Bronchial epithelial cell (primary cell): ENCODE measurements around the gene NAP1L4. TPM values are rescaled to one million over a fixed set of nuclear protein-coding genes. Genes with fewer than 3 reads are reported as not detected.

ENCODE experiments used
- DNase-seq: peaks from one replicate; pipeline ENCODE4 v3.0.0-alpha.2; 2010; ENCODE audit warnings: low read depth
- FAIRE-seq: peaks from 2 replicates; lab custom pipeline; 2011; peaks lifted over from hg19 to GRCh38; lab: Jason Lieb, UNC
- H3K27me3 ChIP-seq: 2 replicates; pipeline ENCODE4 v1.5.1; 2011; ENCODE audit warnings: low read length; ENCODE audit not compliant: control insufficient read depth, insufficient read depth
- H3K36me3 ChIP-seq: 2 replicates; pipeline ENCODE4 v1.5.1; 2011; ENCODE audit warnings: low read length; ENCODE audit not compliant: control insufficient read depth, insufficient read depth
- H3K4me3 ChIP-seq: 2 replicates; pipeline ENCODE4 v1.5.1; 2011; ENCODE audit warnings: mild to moderate bottlenecking, low read depth, low read length, control low read depth
- CTCF ChIP-seq: IDR thresholded peaks from 2 replicates; pipeline ENCODE4 v1.5.1; 2011; ENCODE audit warnings: mild to moderate bottlenecking, moderate library complexity, low read length, control low read depth, inconsistent platforms; ENCODE audit not compliant: insufficient read depth, severe bottlenecking
- total RNA-seq: library from RNA; depleted of rRNA; stranded (reverse); fragments of >200 nt; gene quantifications from 2 replicates; pipeline ENCODE4 v1.2.1, GENCODE V29; 2014

Gene NAP1L4
- total RNA-seq, 1 donor from 2014 or later: 101 TPM

GRCh38 chr11:3003396-3004231 lies 11.5 kb upstream of the NAP1L4 start:
- no peaks in the 10 kb centered on the region for H3K27me3 ChIP-seq
- TF ChIP-seq CTCF: no peak
- peaks cover 23% of the 10 kb centered on the region for H3K36me3 ChIP-seq
- DNase-seq (peak; percentile 93), FAIRE-seq (peak; percentile 99)
- H3K4me3 ChIP-seq: no peak overlapping the region

GRCh38 chr11:3002871-3003270 lies 10.7 kb upstream of the NAP1L4 start:
- peaks cover 22% of the 10 kb centered on the region for H3K36me3 ChIP-seq
- DNase-seq (no peak), FAIRE-seq (no peak)
- no peak for TF ChIP-seq CTCF
- H3K4me3 ChIP-seq: no peak overlapping the region
- H3K27me3 ChIP-seq: no peaks in the 10 kb centered on the region

GRCh38 chr11:3002351-3002861 lies 10.3 kb upstream of the NAP1L4 start:
- Histone ChIP-seq H3K27me3 (no peaks in the 10 kb centered on the region), H3K36me3 (peaks cover 18% of the 10 kb centered on the region), H3K4me3 (no peak overlapping the region)
- FAIRE-seq: no peak
- no peak for DNase-seq
- TF ChIP-seq CTCF: no peak

GRCh38 chr11:3001496-3001895 lies 9.4 kb upstream of the NAP1L4 start:
- TF ChIP-seq CTCF: no peak
- Histone ChIP-seq H3K36me3 (peaks cover 14% of the 10 kb centered on the region), H3K27me3 (no peaks in the 10 kb centered on the region), H3K4me3 (no peak overlapping the region)
- FAIRE-seq (no peak), DNase-seq (no peak)

GRCh38 chr11:3000032-3000961 lies 8.2 kb upstream of the NAP1L4 start:
- TF ChIP-seq CTCF: no peak
- Histone ChIP-seq H3K4me3 (no peak overlapping the region), H3K27me3 (no peaks in the 10 kb centered on the region), H3K36me3 (peaks cover 13% of the 10 kb centered on the region)
- FAIRE-seq (peak; percentile 90), DNase-seq (peak; percentile 95)
